ENCODE measurements around the gene PLEKHJ1. TPM values are rescaled to one million over a fixed set of nuclear protein-coding genes. Genes with fewer than 3 reads are reported as not detected.

PLEKHJ1 gene
- total RNA-seq, 6 experiments from 2014 or later, result 24.4 to 49.3 (median 28.6) TPM

GRCh38 chr19:2237869-2238153 is 1.7 kb upstream of the PLEKHJ1 start:
- peak overlapping the region; percentile 77 to 99 (median 97) for H3K4me3 ChIP-seq

GRCh38 chr19:2237051-2237868 is 1.1 kb upstream of the PLEKHJ1 start:
- TF ChIP-seq CTCF (IDR thresholded peaks at IDR 0.05), result no peak
- no peak for TF ChIP-seq POLR2A (IDR thresholded peaks at IDR 0.05)
- no peak for ATAC-seq
- no peaks in the 10 kb centered on the region for H3K9me3 ChIP-seq
- no peak for DNase-seq
- H3K36me3 ChIP-seq, result peaks cover 0 to 1% (median 0%) of the 10 kb centered on the region in 4 donors
- peaks cover 0 to 54% (median 16%) of the 10 kb centered on the region in 4 donors for H3K4me1 ChIP-seq
- H3K27me3 ChIP-seq, result no peaks in the 10 kb centered on the region
- H3K27ac ChIP-seq, result peak overlapping the region; percentile 93 to 99 (median 99)
- H3K4me3 ChIP-seq, result peak overlapping the region; percentile 77 to 99 (median 97)
- intact Hi-C loops (cut with DNase I), result loop anchor here (5.0 to 10.0 kb wide), 2 partner anchors 35 to 78 kb away; no protein-coding TSS in a partner anchor
- 24% methylated on average over 26 of the region's 43 CpGs for WGBS (ENCODE audit: insufficient coverage, low coverage, low lambda C conversion rate, missing lambda C conversion rate)

More at GRCh38 chr19:2237869-2238153, 1.7 kb upstream of the PLEKHJ1 start:
- ATAC-seq, result no peak
- Histone ChIP-seq H3K27ac (no peak overlapping the region), H3K4me1 (peaks cover 0 to 55% (median 16%) of the 10 kb centered on the region in 4 donors), H3K9me3 (no peaks in the 10 kb centered on the region), H3K27me3 (no peaks in the 10 kb centered on the region), H3K36me3 (peaks cover 0 to 1% (median 0%) of the 10 kb centered on the region in 4 donors)
- 53% methylated on average over 5 of the region's 6 CpGs for WGBS (ENCODE audit: insufficient coverage, low coverage, low lambda C conversion rate, missing lambda C conversion rate)
- no peak for TF ChIP-seq CTCF (IDR thresholded peaks at IDR 0.05)
- no peak for TF ChIP-seq POLR2A (IDR thresholded peaks at IDR 0.05)
- no peak for DNase-seq
- intact Hi-C loops (cut with DNase I), result loop anchor here (5.0 to 10.0 kb wide), 2 partner anchors 34 to 77 kb away; no protein-coding TSS in a partner anchor

GRCh38 chr19:2236064-2236313 is 140 bp downstream of the PLEKHJ1 start:
- no CpG with 5 or more reads among the region's 28 CpGs for WGBS (ENCODE audit: insufficient coverage, low coverage, low lambda C conversion rate, missing lambda C conversion rate)
- Histone ChIP-seq H3K4me1 (peaks cover 0 to 41% (median 11%) of the 10 kb centered on the region in 4 donors), H3K9me3 (no peaks in the 10 kb centered on the region)

DNA sequence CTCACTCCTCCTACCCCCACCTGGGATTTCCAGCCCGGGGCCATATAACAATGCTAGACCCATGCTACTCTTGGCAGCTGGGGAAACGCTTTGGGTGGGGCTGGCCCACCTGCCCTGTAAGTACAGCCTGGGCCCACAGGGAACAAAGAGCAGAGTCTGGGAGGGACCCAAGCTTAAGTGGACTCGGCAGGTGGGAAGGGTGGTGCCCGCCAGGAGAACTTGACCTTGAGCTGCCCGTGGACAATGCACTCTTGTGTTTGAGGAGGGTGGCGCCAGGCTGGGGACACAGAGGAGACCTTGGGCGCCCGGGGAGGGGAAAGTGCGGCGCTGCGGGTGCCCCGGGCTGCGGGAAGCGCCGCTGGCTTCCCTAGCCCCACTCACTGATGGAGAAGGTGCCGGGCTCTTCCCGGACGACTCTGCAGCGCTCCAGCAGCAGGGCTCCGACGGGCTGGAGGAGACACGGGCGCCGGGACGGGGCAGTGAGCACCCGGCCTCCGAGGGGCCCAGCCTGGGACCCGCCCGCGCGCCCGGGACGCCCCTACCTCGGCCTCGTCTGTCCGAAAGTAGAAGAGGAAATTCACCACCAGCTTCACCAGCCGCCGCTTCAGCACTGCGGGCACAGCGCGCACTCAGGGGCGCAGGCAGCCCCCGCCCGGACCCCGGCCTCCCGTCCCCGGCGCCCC is 607 bp downstream of the PLEKHJ1 start:
- no peak for DNase-seq
- intact Hi-C loops (cut with DNase I), result loop anchor here (5.0 to 10.0 kb wide), 2 partner anchors 37 to 79 kb away; no protein-coding TSS in a partner anchor
- Histone ChIP-seq H3K27ac (peak overlapping the region; percentile 93 to 99 (median 99)), H3K36me3 (peaks cover 0 to 1% (median under 1%) of the 10 kb centered on the region in 4 donors), H3K4me1 (peaks cover 0 to 38% (median 8%) of the 10 kb centered on the region in 4 donors), H3K9me3 (no peaks in the 10 kb centered on the region), H3K4me3 (peak overlapping the region; percentile 77 to 99 (median 97)), H3K27me3 (no peaks in the 10 kb centered on the region)
- ATAC-seq, result peak in 3 of 4 donors; percentile 0 to 5 (median 2)
- TF ChIP-seq POLR2A (IDR thresholded peaks at IDR 0.05) (no peak), CTCF (IDR thresholded peaks at IDR 0.05) (no peak)
- 0% methylated on average over 6 of the region's 48 CpGs for WGBS (ENCODE audit: insufficient coverage, low coverage, low lambda C conversion rate, missing lambda C conversion rate)

More at GRCh38 chr19:2236064-2236313, 140 bp downstream of the PLEKHJ1 start:
- H3K4me3 ChIP-seq, result peak overlapping the region; percentile 77 to 99 (median 97)
- peak overlapping the region; percentile 93 to 99 (median 99) for H3K27ac ChIP-seq
- DNase-seq (no peak), ATAC-seq (no peak)
- TF ChIP-seq CTCF (IDR thresholded peaks at IDR 0.05) (no peak), POLR2A (IDR thresholded peaks at IDR 0.05) (no peak)
- peaks cover 0 to 1% (median 0%) of the 10 kb centered on the region in 4 donors for H3K36me3 ChIP-seq
- H3K27me3 ChIP-seq, result no peaks in the 10 kb centered on the region
- intact Hi-C loops (cut with DNase I), result loop anchor here (5.0 to 10.0 kb wide), 2 partner anchors 36 to 79 kb away; no protein-coding TSS in a partner anchor

Measured in right lobe of liver (tissue), 6 donors.